LNCAP (cell line): ENCODE measurements around the gene CX3CL1.

Source experiments
- CTCF ChIP-seq: fragments of 450-650 bp; IDR thresholded peaks from 2 replicates; pipeline ENCODE4 v1.5.1; 2017; ENCODE audit warnings: mild to moderate bottlenecking

Gene CX3CL1

DNA sequence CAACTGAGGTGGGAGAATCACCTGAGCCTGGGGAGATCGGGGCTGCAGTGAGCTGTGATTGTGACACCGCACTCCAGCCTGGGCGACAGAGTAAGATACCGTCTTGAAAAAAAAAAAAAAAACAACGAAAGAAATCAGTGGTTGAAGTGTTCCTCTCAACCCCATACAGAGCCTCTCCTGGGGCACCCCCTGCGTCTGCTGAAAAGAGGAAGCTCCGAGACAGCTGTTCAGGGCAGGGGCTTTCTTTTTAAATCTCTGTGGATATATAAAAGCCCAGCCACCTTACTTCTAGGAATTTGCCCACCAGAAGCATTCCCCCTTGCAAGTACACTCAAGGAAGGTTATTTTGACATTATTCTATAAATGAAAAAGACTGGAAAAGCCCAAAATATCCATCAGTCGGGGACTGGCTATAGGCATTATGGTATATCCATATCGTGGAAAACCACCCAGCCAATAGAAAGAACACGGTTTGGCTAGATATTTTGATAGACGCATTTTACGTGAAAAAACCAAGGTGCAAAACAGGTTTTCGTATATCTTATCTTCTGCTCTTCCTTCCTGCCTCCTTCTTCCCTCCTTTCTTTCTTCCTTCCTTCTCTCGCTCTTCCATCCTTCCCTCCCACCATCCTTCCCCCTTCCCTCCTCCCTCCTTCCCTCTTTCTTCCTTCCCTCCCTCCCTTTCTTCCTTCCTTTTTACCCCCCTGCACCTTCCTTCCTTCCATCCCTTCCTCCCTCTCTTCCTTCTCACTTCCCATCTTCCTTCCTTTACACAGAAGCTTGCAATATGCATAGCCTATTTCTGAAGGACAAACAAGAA, 22.9 kb upstream of the CX3CL1 start:
- TF ChIP-seq CTCF: no peak

DNA sequence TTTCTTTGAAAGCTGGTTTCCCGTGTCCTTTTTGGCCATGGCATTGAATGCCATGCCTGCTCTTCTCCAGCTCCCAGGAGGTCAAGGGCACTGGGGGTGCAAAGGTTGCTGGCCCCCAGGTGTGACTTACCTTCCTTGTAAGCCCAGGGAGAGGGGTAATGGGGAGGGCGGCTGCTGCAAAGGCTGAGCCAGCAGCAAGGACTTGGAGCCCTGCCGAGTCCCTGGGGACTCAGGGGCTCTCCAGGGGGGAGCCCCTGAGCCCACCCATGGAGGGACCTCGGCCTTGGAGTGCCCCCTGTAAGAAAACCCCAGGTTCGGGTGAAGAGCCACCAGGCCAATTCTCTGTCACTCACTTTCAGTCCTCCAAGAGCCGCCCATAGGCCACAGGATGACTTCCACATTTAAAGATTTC, 19.6 kb upstream of the CX3CL1 start:
- TF ChIP-seq CTCF: no peak

GRCh38 chr16:57354311-57354710, 18.0 kb upstream of the CX3CL1 start:
- TF ChIP-seq CTCF: no peak

GRCh38 chr16:57355898-57356414, 16.3 kb upstream of the CX3CL1 start:
- no peak for TF ChIP-seq CTCF

- TF ChIP-seq CTCF: no peak
Observed at GRCh38 chr16:57356547-57356946, 15.7 kb upstream of the CX3CL1 start.

- no peak for TF ChIP-seq CTCF
Observed at GRCh38 chr16:57357330-57358085, 14.8 kb upstream of the CX3CL1 start.

DNA sequence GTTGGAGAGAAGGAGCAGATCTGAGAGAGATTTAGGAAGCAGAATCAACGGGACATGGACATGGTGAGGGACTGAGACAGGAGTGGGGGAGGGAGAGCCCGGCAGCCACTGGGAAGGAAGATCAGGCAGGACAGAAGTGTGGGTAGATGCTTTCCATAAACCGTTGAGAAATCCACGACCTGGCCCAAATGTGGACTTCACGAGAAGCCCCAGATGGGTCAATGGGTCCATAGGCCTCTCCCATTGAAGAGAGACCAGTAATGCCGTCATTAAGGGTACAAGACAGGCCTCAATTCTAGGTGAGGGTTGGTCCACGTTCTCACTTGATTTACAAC, 14.2 kb upstream of the CX3CL1 start:
- no peak for TF ChIP-seq CTCF
